HG02798 (cell line): Measurements from ENCODE around the gene OR2T11.
"Not testable (repeated sequence)": the region's sequence is repeated elsewhere in the genome, so short reads cannot be mapped to it uniquely, and the experiment has no call there.

Experiments
- ATAC-seq: cut with Tn5 transposase; IDR thresholded peaks from one replicate; pipeline ENCODE4 v1.9.1; 2021; ENCODE audit warnings: mild to moderate bottlenecking; ENCODE audit not compliant: unreplicated experiment, poor library complexity

The OR2T11 gene, protein sequence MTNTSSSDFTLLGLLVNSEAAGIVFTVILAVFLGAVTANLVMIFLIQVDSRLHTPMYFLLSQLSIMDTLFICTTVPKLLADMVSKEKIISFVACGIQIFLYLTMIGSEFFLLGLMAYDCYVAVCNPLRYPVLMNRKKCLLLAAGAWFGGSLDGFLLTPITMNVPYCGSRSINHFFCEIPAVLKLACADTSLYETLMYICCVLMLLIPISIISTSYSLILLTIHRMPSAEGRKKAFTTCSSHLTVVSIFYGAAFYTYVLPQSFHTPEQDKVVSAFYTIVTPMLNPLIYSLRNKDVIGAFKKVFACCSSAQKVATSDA

DNA sequence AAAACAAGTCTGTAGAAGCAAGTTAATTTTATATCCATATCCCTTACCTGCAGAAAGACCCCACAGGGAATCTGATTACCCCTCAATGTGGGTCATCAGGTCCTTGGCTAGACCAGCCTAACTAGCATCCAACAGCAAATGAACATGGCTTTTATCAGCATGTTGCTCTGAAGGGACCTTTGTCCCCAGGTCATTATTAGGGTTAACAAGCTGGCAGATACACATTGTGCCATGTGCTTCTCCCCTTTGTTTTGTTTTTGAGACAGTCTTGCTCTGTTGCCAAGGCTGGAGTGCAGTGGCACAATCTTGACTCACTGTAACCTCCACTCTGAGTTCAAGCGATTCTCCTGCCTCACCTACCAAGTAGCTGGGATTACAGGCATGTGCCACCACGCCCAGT is at the start of gene OR2T11:
Gene OR2T11 (minus strand): TSS at position 101 of the 400 bp plus-strand sequence. CDS start 7,963 bp downstream, outside the sequence.
- ATAC-seq, result not testable (repeated sequence)

- ATAC-seq, result no peak
These were observed 46.8 kb upstream of the OR2T11 start for GRCh38 chr1:248681651-248682050.

GRCh38 chr1:248670003-248670402 is 35.1 kb upstream of the OR2T11 start:
- no peak for ATAC-seq

DNA sequence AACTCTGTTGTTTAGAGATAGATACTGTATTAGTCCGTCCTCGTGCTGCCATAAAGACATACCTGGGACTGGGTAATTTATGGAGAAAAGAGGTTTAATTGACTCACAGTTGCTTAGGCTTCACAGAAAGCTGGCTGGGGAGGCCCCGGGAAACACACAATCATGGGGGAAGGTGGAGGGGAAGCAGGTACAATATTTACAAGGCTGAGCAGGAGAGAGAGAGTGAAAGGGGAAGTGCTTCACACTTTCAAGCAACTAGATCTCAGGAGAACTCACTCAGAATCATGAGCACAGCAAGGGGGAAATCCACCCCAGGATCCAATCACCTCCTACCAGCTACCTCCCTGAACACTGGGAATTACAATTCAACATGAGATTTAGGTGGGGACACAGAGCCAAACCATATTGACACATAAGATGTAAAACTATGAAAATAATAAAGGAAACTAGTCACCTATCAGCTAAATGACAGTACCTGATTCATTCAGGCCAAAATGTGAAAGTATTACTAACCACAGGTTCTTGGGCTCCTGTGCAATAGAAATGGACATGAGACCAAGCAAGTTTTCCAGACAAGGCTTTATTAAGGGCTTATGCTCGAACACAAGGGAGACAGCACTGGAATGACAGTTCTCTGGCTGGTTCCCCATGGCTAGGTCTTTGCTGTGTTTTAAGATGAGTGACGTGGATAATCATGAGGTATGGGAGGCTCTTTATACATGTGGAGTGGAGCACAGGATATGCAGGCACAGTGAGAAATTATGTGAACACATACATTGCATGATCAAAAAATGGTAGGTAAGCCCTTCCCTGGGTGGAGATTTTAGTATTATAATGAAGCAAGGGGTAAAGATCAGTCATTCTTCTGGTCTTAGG is 28.8 kb upstream of the OR2T11 start:
- peak; percentile 97 for ATAC-seq

GRCh38 chr1:248656797-248657196 is 21.9 kb upstream of the OR2T11 start:
- ATAC-seq, result peak; percentile 60

DNA sequence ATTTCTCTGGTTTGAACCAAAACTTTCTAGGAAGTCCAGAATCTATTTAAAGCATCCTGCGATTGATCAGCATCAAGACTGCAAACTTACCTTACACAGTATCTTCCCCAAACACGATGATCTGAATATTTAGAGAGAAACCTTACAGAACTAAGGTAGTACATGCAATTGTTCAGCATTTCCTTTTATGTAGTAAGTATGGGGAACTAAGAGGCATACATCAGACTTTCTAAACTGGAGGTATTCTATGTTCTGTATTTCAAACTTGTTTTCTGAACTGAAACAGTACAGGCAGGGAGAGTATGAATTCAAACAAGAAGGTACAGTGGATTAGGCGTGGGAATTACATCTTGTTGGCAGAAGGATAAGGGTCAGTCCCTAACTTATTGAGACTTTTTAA is 20.5 kb upstream of the OR2T11 start, which contains the start of gene OR2T27:
Gene OR2T27 (minus strand): TSS at position 175 of the 400 bp plus-strand sequence. CDS start 4,644 bp downstream, outside the sequence.
- ATAC-seq, result not testable (repeated sequence)

DNA sequence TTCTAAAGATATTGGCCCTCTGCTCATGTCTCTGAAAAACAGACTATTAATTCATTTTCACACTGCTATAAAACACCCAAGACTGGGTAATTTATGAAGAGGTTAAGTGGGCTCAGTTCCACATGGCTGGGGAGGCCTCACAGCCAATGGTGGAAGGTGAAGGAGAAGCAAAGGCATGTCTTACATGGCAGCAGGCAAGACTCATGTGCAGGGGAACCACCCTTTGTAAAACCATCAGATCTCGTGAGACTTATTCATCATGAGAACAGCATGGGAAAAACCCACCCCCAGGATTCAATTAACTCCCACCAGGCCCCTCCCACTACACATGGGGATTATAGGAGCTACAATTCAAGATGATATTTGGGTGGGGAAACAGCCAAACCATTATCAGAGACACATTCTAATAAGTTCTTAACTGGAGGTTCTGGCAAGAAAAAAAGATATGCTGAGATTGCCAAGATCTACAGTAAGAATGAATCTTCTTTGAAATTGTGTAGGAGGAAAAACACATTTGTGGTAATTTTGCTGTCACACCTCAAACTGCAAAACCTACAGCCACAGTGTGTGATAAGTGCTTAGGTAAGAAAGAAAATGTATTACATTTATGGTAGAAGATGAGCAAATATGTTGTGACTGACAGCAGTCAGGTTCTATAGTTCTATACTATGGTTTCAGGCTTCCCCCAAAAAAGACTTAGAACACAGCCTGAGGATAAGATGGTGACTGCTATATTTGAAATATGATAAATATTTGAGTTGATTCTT is 14.1 kb upstream of the OR2T11 start:
- not testable (repeated sequence) for ATAC-seq

- not testable (repeated sequence) for ATAC-seq
These were observed 10.3 kb upstream of the OR2T11 start, which contains the start of gene OR2T35 for GRCh38 chr1:248645178-248645577. OR2T35 (minus strand) TSS chr1:248645278; CDS start chr1:248639258, 6,020 bp downstream.

GRCh38 chr1:248642971-248643651 is 8.2 kb upstream of the OR2T11 start:
- ATAC-seq, result peak; percentile 74

- ATAC-seq, result peak; percentile 2
These were observed 6.7 kb upstream of the OR2T11 start for GRCh38 chr1:248641583-248641982.

- ATAC-seq, result peak; percentile 51
These were observed 6.0 kb upstream of the OR2T11 start for GRCh38 chr1:248640906-248641305.

GRCh38 chr1:248639652-248640051 is 4.8 kb upstream of the OR2T11 start:
- peak; percentile 36 for ATAC-seq

DNA sequence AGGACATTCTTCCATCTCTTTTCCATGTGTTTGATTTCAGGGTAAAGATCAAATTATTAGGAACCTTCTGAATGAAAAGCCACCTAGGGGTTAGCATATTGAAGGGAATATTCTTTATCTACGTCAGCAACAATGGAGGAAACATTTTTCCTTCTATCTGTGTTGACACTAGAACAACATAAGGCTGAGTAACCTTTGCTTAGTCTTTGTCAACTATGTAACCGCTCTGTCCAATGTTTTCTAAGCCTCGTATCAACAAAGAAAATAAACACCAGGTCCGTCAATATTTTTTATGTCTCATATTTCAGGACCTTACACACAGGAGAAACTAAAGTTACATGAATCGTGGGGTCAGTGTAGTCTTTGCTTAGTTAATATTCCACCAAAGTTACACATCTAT is 1.7 kb upstream of the OR2T11 start:
- ATAC-seq, result not testable (repeated sequence)

DNA sequence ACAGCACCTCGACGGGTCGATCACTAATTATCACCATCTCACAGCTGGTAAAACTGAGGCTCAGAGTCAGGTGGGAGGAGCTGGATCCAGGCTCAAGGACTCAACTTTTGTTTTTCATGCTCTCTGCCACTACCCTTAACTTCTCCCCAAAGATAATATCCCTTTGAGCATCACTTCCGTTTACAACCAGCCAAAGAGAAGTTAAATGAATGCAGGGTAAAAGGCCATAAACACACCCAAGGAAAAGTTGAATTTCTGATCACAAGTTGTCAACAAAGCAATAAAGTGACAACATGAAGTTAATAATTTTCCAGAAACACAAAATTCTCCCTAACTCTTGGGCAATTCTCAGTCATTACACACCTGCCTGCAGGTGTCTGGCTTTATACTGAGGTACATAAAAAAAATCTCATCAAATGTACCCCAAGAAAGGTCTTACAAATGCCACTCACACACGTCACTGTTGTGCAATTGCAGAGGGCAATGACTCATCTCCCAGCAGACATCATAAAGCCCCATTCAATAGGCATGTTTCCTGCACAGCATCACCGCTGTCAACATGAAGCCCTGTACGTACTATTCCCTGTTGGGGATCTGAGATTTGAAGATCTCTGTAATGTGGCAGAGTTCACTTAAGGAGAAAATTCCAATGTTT is 3.4 kb downstream of the OR2T11 start:
- ATAC-seq, result no peak

GRCh38 chr1:248630551-248630950 is 4.3 kb downstream of the OR2T11 start:
- ATAC-seq, result no peak

- ATAC-seq, result no peak
These were observed 6.7 kb downstream of the OR2T11 start for GRCh38 chr1:248627971-248628844.

- no peak for ATAC-seq
These were observed 8.9 kb downstream of the OR2T11 start for GRCh38 chr1:248625971-248626370.

GRCh38 chr1:248625166-248625565 is 9.7 kb downstream of the OR2T11 start:
- no peak for ATAC-seq
